MCF 10A (cell line): ENCODE data around the gene ACOX1. TPM values are rescaled to one million over a fixed set of nuclear protein-coding genes. Genes with fewer than 3 reads are reported as not detected.

Experiments
- BruUV-seq: library from RNA; stranded (reverse); fragments of 400-500 nt; replicated peaks from 2 replicates; lab custom pipeline; 2021; lab: Mats Ljungman, UMichigan
- CTCF ChIA-PET: fragments of 300-600 bp; sonication (Branson Sonifier 250); formaldehyde crosslinking; extraction: SDS; loops from one replicate; lab custom pipeline; 2021; ENCODE audit warnings: antibody characterized with exemption, inconsistent platforms; lab: Yijun Ruan, JAX
- POLR2A ChIA-PET: fragments of 300-600, 350-650 bp; sonication (Branson Sonifier 250); formaldehyde crosslinking; extraction: SDS; loops from one replicate; lab custom pipeline; 2020; ENCODE audit warnings: antibody characterized with exemption, inconsistent platforms; lab: Yijun Ruan, JAX
- DNase-seq: peaks from one replicate; pipeline ENCODE4 v3.0.0-alpha.2; 2018; ENCODE audit not compliant: unreplicated experiment
- H3K27ac Mint-ChIP-seq: one replicate; pipeline ENCODE4 v1.8.0; 2022; ENCODE audit warnings: mild to moderate bottlenecking, low read depth, mixed read lengths; ENCODE audit not compliant: unreplicated experiment
- H3K27me3 Mint-ChIP-seq: one replicate; pipeline ENCODE4 v1.8.0; 2022; ENCODE audit warnings: mixed read lengths; ENCODE audit not compliant: insufficient read depth, unreplicated experiment
- H3K36me3 Mint-ChIP-seq: one replicate; pipeline ENCODE4 v1.8.0; 2022; ENCODE audit warnings: mild to moderate bottlenecking, moderate library complexity, mixed read lengths; ENCODE audit not compliant: insufficient read depth, unreplicated experiment
- H3K4me1 Mint-ChIP-seq: one replicate; pipeline ENCODE4 v1.8.0; 2022; ENCODE audit warnings: mixed read lengths; ENCODE audit not compliant: insufficient read depth, unreplicated experiment
- H3K4me3 Mint-ChIP-seq: one replicate; pipeline ENCODE4 v1.8.0; 2022; ENCODE audit warnings: mild to moderate bottlenecking, moderate library complexity, mixed read lengths; ENCODE audit not compliant: unreplicated experiment
- H3K9me3 Mint-ChIP-seq: one replicate; pipeline ENCODE4 v1.8.0; 2022; ENCODE audit warnings: mixed read lengths; ENCODE audit not compliant: unreplicated experiment
- intact Hi-C: fragments of 100-400 bp; cut with micrococcal nuclease; formaldehyde crosslinking; loops from 2 replicates; pipeline ENCODE4 v1.14.1; 2022
- total RNA-seq: library from RNA; stranded (reverse); gene quantifications from 2 replicates; pipeline ENCODE4 v1.2.3, GENCODE V29; 2022
- TF ChIP-seq, protein P1 (sequence below): fragments of 200-600 bp; IDR thresholded peaks from one replicate; pipeline ENCODE4 v1.8.0; 2022; ENCODE audit warnings: antibody characterized with exemption, mild to moderate bottlenecking; ENCODE audit not compliant: unreplicated experiment

The ACOX1 gene
- total RNA-seq, 1 experiment from 2014 or later: 23.4 TPM

GRCh38 chr17:75904749-75905521, 74.0 kb downstream of the ACOX1 start, which contains the start of gene MRPL38:
Gene MRPL38 (minus strand): TSS chr17:75904884. CDS start chr17:75904875, 9 bp downstream.
- Mint-ChIP-seq H3K4me1 (peaks cover 16% of the 10 kb centered on the region), H3K4me3 (peak within 1 kb of the TSS; percentile 91), H3K27me3 (no peaks in the 10 kb centered on the region), H3K9me3 (no peaks in the 10 kb centered on the region), H3K27ac (peak within 1 kb of the TSS; percentile 92), H3K36me3 (peaks cover 19% of the 10 kb centered on the region)
- BruUV-seq: no TSS peak
- intact Hi-C loops: loop anchor here (1.0 to 5.0 kb wide), 3 partner anchors 100 to 277 kb away; partner anchors contain the start of gene EXOC7
- CTCF ChIA-PET: interaction anchor here (0.6 to 2.3 kb wide), 26 partner anchors 17 to 408 kb away, joined by 3 to 17 read pairs (median 4); partner anchors contain the start of genes ACOX1, CDK3, FBF1 and TEN1
- peak; percentile 93 for DNase-seq
- TF ChIP-seq, protein P1, sequence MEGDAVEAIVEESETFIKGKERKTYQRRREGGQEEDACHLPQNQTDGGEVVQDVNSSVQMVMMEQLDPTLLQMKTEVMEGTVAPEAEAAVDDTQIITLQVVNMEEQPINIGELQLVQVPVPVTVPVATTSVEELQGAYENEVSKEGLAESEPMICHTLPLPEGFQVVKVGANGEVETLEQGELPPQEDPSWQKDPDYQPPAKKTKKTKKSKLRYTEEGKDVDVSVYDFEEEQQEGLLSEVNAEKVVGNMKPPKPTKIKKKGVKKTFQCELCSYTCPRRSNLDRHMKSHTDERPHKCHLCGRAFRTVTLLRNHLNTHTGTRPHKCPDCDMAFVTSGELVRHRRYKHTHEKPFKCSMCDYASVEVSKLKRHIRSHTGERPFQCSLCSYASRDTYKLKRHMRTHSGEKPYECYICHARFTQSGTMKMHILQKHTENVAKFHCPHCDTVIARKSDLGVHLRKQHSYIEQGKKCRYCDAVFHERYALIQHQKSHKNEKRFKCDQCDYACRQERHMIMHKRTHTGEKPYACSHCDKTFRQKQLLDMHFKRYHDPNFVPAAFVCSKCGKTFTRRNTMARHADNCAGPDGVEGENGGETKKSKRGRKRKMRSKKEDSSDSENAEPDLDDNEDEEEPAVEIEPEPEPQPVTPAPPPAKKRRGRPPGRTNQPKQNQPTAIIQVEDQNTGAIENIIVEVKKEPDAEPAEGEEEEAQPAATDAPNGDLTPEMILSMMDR: peak; percentile 96
- POLR2A ChIA-PET: interaction anchor here (0.6 to 4.6 kb wide), 33 partner anchors 8 to 750 kb away, joined by 3 to 34 read pairs (median 4); partner anchors contain the start of genes FBF1, GALK1, RECQL5 and SAP30BP

- no peaks in the 10 kb centered on the region for H3K4me1 Mint-ChIP-seq
- no peak for DNase-seq
- no peak overlapping the region for H3K4me3 Mint-ChIP-seq
- no peaks in the 10 kb centered on the region for H3K9me3 Mint-ChIP-seq
- H3K36me3 Mint-ChIP-seq: peaks cover 31% of the 10 kb centered on the region
- no peaks in the 10 kb centered on the region for H3K27me3 Mint-ChIP-seq
- ChIA-PET CTCF (interaction anchor here (0.6 kb wide), 1 partner anchor 112 kb away, joined by 4 read pairs; no protein-coding TSS in a partner anchor), POLR2A (interaction anchor here (1.5 to 4.6 kb wide), 2 partner anchors 25 to 122 kb away, joined by 4 to 34 read pairs; partner anchors contain the start of gene TRIM47)
- intact Hi-C loops: no loop called here
- no peak overlapping the region for H3K27ac Mint-ChIP-seq
- BruUV-seq: no TSS peak
- TF ChIP-seq, protein P1: no peak
Observed at GRCh38 chr17:75902406-75902805, 76.6 kb downstream of the ACOX1 start.

- no peak overlapping the region for H3K27ac Mint-ChIP-seq
- ChIA-PET CTCF (no interaction called here), POLR2A (interaction anchor here (4.6 kb wide), 1 partner anchor 25 kb away, joined by 34 read pairs; the partner anchor contains the start of gene TRIM47)
- H3K4me1 Mint-ChIP-seq: no peaks in the 10 kb centered on the region
- DNase-seq: no peak
- H3K27me3 Mint-ChIP-seq: no peaks in the 10 kb centered on the region
- no peak overlapping the region for H3K4me3 Mint-ChIP-seq
- no TSS peak for BruUV-seq
- H3K36me3 Mint-ChIP-seq: peaks cover 31% of the 10 kb centered on the region
- TF ChIP-seq, protein P1: no peak
- H3K9me3 Mint-ChIP-seq: no peaks in the 10 kb centered on the region
- intact Hi-C loops: no loop called here
Observed at GRCh38 chr17:75901727-75902126, 77.2 kb downstream of the ACOX1 start.
